HG02642 (cell line): ENCODE results near the gene WDR18.
"Not testable (repeated sequence)": the region's sequence is repeated elsewhere in the genome, so short reads cannot be mapped to it uniquely, and the experiment has no call there.

Source experiments
- ATAC-seq: cut with Tn5 transposase; IDR thresholded peaks from one replicate; pipeline ENCODE4 v1.9.1; 2021; ENCODE audit warnings: mild to moderate bottlenecking; ENCODE audit not compliant: unreplicated experiment, poor library complexity

Gene WDR18

GRCh38 chr19:1017115-1017905 lies 33.2 kb downstream of the WDR18 start:
- ATAC-seq, result no peak

- ATAC-seq, result no peak
Measured at GRCh38 chr19:1017906-1018305, 33.8 kb downstream of the WDR18 start.

- ATAC-seq, result no peak
Measured at GRCh38 chr19:1018393-1018792, 34.2 kb downstream of the WDR18 start.

GRCh38 chr19:1018932-1019615 lies 34.9 kb downstream of the WDR18 start:
- ATAC-seq, result no peak

- ATAC-seq, result no peak
Measured at GRCh38 chr19:1019616-1019961, 35.4 kb downstream of the WDR18 start.

GRCh38 chr19:1019980-1020867 lies 36.1 kb downstream of the WDR18 start:
- no peak for ATAC-seq

- peak; percentile 88 for ATAC-seq
Measured at GRCh38 chr19:1020868-1021425, 36.8 kb downstream of the WDR18 start, which contains the start of gene TMEM259. TMEM259 (minus strand) TSS chr19:1021123; CDS start chr19:1020996, 127 bp downstream.

- ATAC-seq, result not testable (repeated sequence)
Measured at GRCh38 chr19:1023883-1024188, 39.7 kb downstream of the WDR18 start.

- not testable (repeated sequence) for ATAC-seq
Measured at GRCh38 chr19:1025080-1025479, 40.9 kb downstream of the WDR18 start.

- peak; percentile 58 for ATAC-seq
Measured at GRCh38 chr19:1025960-1026782, 42.0 kb downstream of the WDR18 start, which contains the start of gene CNN2. CNN2 (plus strand) TSS chr19:1026608; CDS start chr19:1026662, 54 bp downstream.

GRCh38 chr19:1026783-1027649 lies 42.9 kb downstream of the WDR18 start:
- ATAC-seq, result peak; percentile 17

- peak; percentile 14 for ATAC-seq
Measured at GRCh38 chr19:1027650-1028061, 43.5 kb downstream of the WDR18 start.

- peak; percentile 29 for ATAC-seq
Measured at GRCh38 chr19:1028062-1028926, 44.1 kb downstream of the WDR18 start.

GRCh38 chr19:1032264-1032867 lies 48.2 kb downstream of the WDR18 start:
- no peak for ATAC-seq

- no peak for ATAC-seq
Measured at GRCh38 chr19:1035998-1036621, 52.0 kb downstream of the WDR18 start.

GRCh38 chr19:1037621-1038064 lies 53.5 kb downstream of the WDR18 start:
- ATAC-seq, result peak; percentile 15
